Measurements from ENCODE around the gene VPS9D1.

GRCh38 chr16:89661215-89661614 is 59.5 kb downstream of the VPS9D1 start:
- TF ChIP-seq EZH2phosphoT487 (IDR thresholded peaks at IDR 0.05; ENCODE audit: insufficient read depth, low read depth): no peak
- no peak for TF ChIP-seq EZH2 (IDR thresholded peaks at IDR 0.05; ENCODE audit: insufficient read depth, poor library complexity, severe bottlenecking)
